ENCODE results near the gene SEH1L.
"Not testable (repeated sequence)": the region's sequence is repeated elsewhere in the genome, so short reads cannot be mapped to it uniquely, and the experiment has no call there.

Gene SEH1L, protein sequence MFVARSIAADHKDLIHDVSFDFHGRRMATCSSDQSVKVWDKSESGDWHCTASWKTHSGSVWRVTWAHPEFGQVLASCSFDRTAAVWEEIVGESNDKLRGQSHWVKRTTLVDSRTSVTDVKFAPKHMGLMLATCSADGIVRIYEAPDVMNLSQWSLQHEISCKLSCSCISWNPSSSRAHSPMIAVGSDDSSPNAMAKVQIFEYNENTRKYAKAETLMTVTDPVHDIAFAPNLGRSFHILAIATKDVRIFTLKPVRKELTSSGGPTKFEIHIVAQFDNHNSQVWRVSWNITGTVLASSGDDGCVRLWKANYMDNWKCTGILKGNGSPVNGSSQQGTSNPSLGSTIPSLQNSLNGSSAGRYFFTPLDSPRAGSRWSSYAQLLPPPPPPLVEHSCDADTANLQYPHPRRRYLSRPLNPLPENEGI

GRCh38 chr18:12947285-12948049 lies at the start of gene SEH1L:
SEH1L (plus strand) TSS chr18:12948011; CDS start chr18:12948122, 111 bp downstream.
- DNase-seq (ENCODE audit: low spot score), result peak; percentile 99

GRCh38 chr18:12901208-12901607 lies 46.6 kb upstream of the SEH1L start:
- DNase-seq (ENCODE audit: low spot score), result not testable (repeated sequence)

- no peak for DNase-seq (ENCODE audit: low spot score)
Observed at GRCh38 chr18:12904012-12904516, 43.7 kb upstream of the SEH1L start.

DNA sequence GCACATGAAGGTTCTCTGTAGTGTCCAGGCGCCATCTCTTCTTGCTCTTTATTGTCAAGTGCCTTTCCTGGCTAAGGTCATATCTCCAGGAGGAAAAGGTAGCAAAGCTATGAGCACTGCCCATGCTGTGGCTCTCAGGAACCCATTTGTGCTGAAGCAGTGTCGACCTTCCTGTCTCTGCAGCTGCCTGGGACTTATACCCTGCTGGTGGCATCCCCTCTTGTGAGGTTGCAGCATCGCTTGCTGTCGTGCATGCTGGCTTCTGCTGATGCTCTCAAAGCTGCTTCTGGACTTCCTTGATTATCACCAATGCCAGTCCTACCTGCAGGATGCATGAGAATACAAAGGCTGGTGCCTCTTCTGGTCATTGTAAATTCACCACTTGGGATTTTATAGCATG lies 41.7 kb upstream of the SEH1L start:
- no peak for DNase-seq (ENCODE audit: low spot score)

- DNase-seq (ENCODE audit: low spot score), result no peak
Observed at GRCh38 chr18:12906773-12907172, 41.0 kb upstream of the SEH1L start.

GRCh38 chr18:12907258-12907925 lies 40.4 kb upstream of the SEH1L start:
- DNase-seq (ENCODE audit: low spot score), result no peak

DNA sequence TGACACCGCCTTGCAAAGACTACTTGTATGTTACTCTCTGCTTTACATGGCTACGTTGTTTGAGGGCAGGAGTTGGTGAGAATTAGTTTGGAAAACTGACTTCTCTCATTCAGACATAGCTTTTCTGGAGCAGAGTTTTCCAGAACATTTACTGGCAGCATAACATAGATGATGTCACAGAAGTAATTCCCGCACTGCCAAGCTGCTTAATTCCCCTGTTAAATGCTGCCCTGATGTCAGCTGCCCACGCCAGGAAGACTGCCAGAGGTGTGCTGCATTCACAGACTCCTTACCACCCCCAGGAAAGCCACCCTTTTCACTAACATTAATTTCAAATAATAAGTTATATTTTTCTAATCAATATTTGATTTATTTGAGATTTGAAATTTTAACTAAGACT lies 39.1 kb upstream of the SEH1L start:
- DNase-seq (ENCODE audit: low spot score), result no peak

DNA sequence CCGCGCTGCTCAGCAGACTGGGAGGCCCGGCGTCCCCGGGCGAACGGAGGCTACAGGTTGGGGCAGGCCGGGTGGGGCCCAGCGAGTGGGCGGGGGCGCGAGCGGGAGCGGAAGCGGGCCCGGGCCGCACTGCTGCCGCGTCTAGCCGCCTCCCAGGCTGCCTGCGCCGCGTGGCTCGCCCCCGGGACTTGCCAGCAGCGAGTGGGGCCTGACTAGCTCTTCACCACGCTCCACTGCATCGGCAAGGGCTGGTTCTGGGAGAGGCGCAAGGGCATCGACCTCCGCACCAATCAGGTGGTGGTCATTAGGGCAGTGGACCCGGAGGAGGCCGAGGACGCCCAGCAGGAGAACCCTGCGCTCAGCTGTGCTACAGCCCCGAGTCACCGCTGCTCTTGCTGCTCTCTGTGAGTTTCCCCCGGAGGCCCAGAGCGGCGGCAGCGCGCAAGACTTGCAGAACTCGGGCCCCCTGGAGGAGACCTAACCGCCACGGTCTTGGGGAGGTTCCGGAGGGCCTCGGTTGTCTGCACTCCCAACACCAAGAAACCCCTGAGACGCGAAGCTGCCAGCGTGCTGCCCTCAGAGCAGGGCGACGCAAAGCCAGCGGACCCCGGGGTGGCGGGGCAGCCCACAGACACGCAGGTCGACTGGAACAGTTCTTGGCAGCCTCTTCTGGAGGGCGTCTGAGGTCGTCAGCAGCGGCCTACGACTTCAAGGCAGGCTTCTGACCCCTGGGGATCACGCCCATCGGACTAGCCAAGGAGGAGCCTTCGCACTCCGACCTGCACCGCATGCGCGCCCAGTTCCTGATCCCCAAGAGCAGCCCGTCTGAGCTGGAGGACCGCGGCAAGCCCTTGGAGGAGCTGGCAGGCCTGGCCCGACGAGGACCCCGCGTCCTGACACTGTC lies 36.5 kb upstream of the SEH1L start:
- peak; percentile 30 for DNase-seq (ENCODE audit: low spot score)

DNA sequence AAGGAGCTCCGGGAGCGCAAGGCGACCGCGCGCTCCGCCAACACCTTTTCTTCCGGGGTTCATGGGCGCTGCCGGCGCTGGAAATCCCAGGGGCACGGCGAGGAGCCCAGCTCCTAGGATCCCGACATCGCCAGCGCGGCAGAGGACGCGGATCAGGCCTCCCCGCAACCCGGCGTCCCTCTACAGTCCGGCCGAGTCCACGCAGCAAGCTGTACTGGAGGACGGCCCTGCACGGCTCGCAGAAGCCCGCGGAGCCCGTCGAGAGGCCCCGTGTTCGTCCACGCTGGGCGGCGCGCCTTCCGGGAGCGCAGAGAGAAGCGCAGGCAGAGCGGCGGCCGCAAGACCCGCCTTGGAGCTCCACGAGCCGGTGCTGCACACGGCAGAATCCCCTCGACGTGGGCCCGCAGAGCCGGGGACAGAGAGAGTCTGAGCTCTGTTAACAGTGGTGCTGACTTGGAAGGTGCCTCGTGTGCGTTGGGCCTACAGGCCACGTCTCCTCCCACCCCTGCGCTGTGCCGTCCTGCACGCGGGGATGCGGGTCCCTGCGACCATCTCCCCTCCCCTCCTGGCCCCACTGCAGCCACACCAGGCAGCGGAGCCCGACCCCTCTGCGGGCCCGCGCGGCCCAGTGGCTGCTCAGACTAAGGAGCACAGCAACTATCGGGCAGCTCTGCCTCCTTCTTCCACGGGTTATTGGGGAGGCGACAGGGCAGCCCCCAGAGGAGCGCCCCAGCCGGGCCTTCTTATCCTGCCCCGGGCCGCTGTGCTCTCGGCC lies 35.7 kb upstream of the SEH1L start:
- no peak for DNase-seq (ENCODE audit: low spot score)

DNA sequence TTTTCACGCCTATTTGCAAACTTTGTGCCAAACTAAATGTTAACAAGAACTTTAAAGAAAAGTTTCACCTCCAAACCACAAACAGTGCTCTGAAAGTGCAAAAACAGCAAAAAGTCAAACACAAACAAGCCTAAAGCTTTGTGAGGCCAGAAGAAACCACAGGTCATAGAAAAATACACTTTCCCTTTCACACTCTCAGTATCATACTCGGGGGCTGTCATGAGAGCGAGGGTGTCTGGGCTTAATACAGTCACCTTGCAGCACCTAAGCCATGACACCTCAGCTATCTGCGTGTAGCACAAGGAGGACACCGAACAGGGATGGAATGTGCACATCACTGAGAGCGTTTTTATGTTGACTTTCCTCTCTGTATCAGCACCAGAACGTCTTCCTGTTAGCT lies 26.6 kb upstream of the SEH1L start:
- no peak for DNase-seq (ENCODE audit: low spot score)

DNA sequence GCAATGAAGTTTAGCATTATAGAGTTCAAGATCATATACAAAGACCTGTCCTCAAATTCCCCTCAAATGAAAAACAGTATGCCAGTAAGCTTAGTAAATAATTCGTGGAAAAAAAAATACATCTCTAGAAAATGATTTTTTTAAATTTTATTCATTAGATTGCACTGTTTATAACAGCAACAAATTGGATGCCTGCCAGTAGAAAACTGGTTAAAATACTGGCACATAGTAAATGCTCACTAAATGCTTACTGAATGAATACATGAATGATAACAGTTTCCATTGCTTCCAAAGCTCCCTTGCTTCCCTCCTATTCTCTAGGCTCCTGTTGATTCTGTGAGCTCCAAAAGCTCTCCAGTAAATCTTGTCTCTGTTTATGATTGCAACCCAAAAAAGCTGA lies 25.5 kb upstream of the SEH1L start:
- no peak for DNase-seq (ENCODE audit: low spot score)

DNA sequence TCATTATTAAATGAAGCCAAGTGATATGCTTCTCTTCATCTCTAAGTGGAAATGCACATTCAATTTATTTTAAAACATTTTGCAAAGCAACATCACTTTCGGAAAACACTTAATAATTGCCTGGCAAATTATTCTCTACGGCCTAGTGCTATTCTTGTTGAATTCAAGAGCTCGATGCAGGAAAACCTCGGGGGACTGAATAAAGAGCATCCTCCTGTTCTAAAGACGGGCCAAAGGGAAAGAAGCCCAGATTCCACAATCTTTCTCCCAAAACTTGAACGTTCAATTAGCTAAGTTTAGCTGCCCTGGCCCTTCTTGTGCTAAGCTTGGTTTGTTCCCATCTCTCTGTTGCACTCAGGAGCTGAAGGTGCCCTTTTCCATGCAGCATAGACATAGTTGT lies 23.2 kb upstream of the SEH1L start:
- DNase-seq (ENCODE audit: low spot score), result no peak

- no peak for DNase-seq (ENCODE audit: low spot score)
Observed at GRCh38 chr18:12928206-12928605, 19.6 kb upstream of the SEH1L start.

DNA sequence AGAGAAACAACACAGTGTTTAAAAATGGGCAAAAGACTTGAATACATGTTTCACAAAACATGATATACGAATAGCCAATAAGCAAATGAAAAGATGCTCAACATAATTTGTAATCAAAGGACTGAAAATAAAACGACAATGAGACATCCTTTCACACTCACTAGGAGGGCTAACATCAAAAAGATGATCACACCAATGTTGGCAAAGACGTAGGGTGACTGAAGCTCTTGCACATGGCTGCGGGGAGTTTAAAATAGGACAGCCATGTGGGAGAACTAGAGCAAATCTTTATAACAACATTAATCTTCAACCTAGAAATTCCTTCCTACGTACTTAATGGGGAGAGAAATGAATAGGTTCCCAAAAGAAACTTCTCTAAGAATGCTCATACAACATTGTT lies 19.2 kb upstream of the SEH1L start:
- no peak for DNase-seq (ENCODE audit: low spot score)

DNA sequence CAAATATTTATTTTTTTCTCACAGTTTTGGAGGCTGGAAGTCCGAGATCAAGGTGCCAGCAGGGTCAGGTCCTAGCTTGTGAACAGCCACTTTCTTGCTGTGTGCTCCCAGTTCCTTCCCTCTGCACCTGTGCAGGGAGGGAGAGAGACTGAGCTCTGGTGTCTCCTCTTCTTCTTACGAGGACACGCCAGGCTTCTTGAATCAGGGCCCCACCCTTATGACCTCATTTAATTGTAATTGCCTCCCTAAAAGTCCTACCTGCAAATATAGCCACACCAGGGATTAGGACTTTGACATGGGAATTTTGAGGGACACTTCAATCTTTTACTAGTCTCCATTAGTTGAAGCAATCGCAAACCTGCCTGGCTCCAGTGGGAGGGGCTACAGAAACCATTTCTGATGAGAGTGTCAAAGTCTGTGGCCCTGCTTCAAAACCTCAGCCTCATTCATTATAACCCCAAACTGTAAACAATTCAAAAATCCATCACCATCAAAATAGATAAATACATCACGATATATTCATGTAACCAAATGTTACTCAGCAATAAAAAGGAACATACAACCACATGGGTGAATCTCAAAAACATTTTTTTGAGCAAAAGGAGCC lies 18.2 kb upstream of the SEH1L start:
- DNase-seq (ENCODE audit: low spot score), result no peak

- no peak for DNase-seq (ENCODE audit: low spot score)
Observed at GRCh38 chr18:12930376-12930775, 17.4 kb upstream of the SEH1L start.

DNA sequence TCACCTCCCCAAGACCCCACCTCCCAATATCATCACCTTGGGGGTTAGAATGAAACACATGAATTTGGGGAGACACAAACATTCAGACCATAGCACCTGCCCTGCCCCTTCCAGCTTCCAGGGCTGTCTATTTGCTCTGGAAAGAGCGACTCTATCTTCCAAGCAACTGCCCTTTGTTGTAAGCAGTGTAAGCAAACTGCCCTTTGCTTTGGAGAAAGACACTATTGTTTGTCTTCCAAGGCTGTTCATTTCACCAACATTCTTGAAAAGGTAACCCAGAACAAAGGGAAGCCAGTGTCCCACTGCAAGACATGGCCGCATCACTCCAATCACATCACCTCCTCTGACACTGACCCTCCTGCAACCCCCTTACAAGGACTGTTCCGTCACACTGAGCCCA lies 16.9 kb upstream of the SEH1L start:
- no peak for DNase-seq (ENCODE audit: low spot score)

DNA sequence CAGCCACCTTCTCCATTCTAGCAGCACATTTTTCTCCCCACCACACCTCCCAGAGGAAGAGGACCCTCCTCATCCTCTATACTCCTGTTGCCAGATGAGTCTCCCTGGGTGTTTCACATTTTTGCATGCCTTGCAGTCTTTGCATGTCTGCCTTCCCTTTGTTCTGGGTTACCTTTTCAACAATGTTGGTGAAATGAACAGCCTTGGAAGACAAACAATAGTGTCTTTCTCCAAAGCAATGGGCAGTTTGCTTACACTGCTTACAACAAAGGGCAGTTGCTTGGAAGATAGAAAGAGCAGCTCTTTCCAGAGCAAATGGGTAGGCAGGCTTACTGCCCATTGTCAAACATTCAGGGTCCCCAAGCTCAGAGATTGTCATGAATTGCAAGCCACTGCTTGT lies 14.5 kb upstream of the SEH1L start:
- no peak for DNase-seq (ENCODE audit: low spot score)

- peak; percentile 87 for DNase-seq (ENCODE audit: low spot score)
Observed at GRCh38 chr18:12934454-12935071, 13.2 kb upstream of the SEH1L start.

- no peak for DNase-seq (ENCODE audit: low spot score)
Observed at GRCh38 chr18:12939162-12939561, 8.6 kb upstream of the SEH1L start.
